SK-N-SH treated with all-trans-retinoic acid at 6 μM for 48 hours (cell line): Measurements from ENCODE around the gene RNF157.

Experiments
- GLIS3 ChIP-seq: fragments of 250-450 bp; sonication (Bioruptor Pico); IDR thresholded peaks from 2 replicates; pipeline ENCODE4 v1.5.0; 2020; ENCODE audit warnings: mild to moderate bottlenecking, moderate library complexity
- OSR1 ChIP-seq: fragments of 250-450 bp; sonication (Bioruptor Pico); IDR thresholded peaks from 2 replicates; pipeline ENCODE4 v1.8.0; 2022; ENCODE audit warnings: moderate library complexity, mild to moderate bottlenecking, inconsistent platforms
- TSHZ2 ChIP-seq: fragments of 250-450 bp; sonication (Bioruptor Pico); IDR thresholded peaks from 2 replicates; pipeline ENCODE4 v1.5.0; 2020; ENCODE audit warnings: mild to moderate bottlenecking, moderate library complexity
- ZFP30 ChIP-seq: fragments of 450-650 bp; formaldehyde crosslinking; IDR thresholded peaks from 2 replicates; pipeline ENCODE4 v1.5.0; 2022; ENCODE audit warnings: mild to moderate bottlenecking, moderate library complexity

DNA sequence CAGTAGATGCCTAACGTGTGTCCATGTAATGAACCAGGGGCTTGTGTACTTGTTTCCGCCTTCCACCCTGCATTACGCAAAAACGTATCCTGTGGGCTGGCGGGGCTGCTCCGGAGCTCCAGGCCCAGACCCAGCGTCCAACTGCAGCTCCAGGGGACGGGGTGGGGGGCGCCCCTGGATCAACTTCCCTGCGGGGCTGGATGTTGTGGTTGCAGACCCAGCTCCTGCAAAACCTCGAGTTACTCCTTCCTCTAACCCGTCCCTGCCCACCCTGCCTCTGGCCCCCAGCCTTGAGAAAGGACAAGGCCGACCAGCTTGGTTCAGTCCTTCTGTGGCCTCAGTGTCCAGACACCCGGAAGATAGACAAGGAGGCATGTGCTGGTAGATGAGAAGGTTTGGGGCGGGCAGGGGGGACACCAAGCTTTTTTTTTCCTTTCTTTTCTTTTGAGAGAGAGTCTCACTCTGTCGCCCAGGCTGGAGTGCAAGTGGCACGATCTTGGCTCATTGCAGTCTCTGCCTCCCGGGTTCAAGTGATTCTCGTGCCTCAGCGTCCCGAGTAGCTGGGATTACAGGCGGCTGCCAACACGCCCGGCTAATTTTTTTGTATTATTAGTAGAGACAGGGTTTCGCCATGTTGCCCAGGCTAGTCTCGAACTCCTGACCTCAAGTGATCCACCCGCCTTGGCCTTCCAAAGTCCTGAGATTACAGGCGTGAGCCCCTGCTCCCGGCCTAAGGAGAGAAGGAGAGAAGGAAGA, 136.0 kb downstream of the RNF157 start:
- TF ChIP-seq TSHZ2 (CRISPR knock-in tag) (no peak; the same call in 1 of the 2 replicates), ZFP30 (CRISPR knock-in tag) (no peak), GLIS3 (CRISPR knock-in tag) (no peak), OSR1 (CRISPR knock-in tag) (no peak)
